ENCODE results near the gene PTGES2. TPM values are rescaled to one million over a fixed set of nuclear protein-coding genes. Genes with fewer than 3 reads are reported as not detected.

The PTGES2 gene
- total RNA-seq, 1 donor from 2014 or later, result 58.3 TPM

- DNase-seq (ENCODE audit: low spot score in 2 of 2) (no peak), FAIRE-seq (no peak)
Measured at GRCh38 chr9:128070874-128071273, 56.7 kb downstream of the PTGES2 start.

Other genes with a start within 250 kb of the PTGES2 start
- 28.5 TPM for gene ST6GALNAC6, start 228.1 kb downstream of the PTGES2 start, total RNA-seq
- 6.5 TPM for gene ST6GALNAC4, start 210.7 kb downstream of the PTGES2 start, total RNA-seq
- 6.1 TPM for gene PIP5KL1, start 197.0 kb downstream of the PTGES2 start, total RNA-seq
- 11.4 TPM for gene DPM2, start 189.9 kb downstream of the PTGES2 start, total RNA-seq
- gene EEIG1, start 146.7 kb downstream of the PTGES2 start, total RNA-seq, result 5.7 TPM
- gene NAIF1, start 60.4 kb downstream of the PTGES2 start, total RNA-seq, result 9.0 TPM
- 29.8 TPM for gene SLC25A25, start 59.5 kb downstream of the PTGES2 start, total RNA-seq
- gene LCN2, start 21.7 kb upstream of the PTGES2 start, total RNA-seq, result not detected
- 55.4 TPM for gene BBLN, start 32.5 kb upstream of the PTGES2 start, total RNA-seq
- gene CIZ1, start 63.8 kb upstream of the PTGES2 start, total RNA-seq, result 15.9 TPM
- 73.8 TPM for gene DNM1, start 75.7 kb upstream of the PTGES2 start, total RNA-seq
- 40.4 TPM for gene GOLGA2, start 148.3 kb upstream of the PTGES2 start, total RNA-seq
- 3.7 TPM for gene SWI5, start 148.5 kb upstream of the PTGES2 start, total RNA-seq
- gene TRUB2, start 194.7 kb upstream of the PTGES2 start, total RNA-seq, result 19.6 TPM
- gene COQ4, start 195.1 kb upstream of the PTGES2 start, total RNA-seq, result 16.3 TPM
- gene SLC27A4, start 212.8 kb upstream of the PTGES2 start, total RNA-seq, result 22.4 TPM
- gene URM1, start 243.6 kb upstream of the PTGES2 start, total RNA-seq, result 17.9 TPM

Data from frontal cortex (tissue), 4 donors.